Fibroblast of mammary gland (primary cell): ENCODE measurements around the gene TXN2.

Source experiments
- DNase-seq: peaks from one replicate; pipeline ENCODE4 v3.0.0-alpha.2; 2010; ENCODE audit warnings: low read depth
- H3K4me3 ChIP-seq: 2 replicates; pipeline ENCODE4 v1.5.1; 2011; ENCODE audit warnings: low read depth, mild to moderate bottlenecking, low read length, moderate library complexity; ENCODE audit not compliant: control insufficient read depth
- CTCF ChIP-seq: conservative IDR thresholded peaks from 2 replicates; pipeline ENCODE4 v1.5.1; 2011; ENCODE audit warnings: low read depth, low read length, inconsistent platforms; ENCODE audit not compliant: control insufficient read depth, insufficient read depth

Gene TXN2

GRCh38 chr22:36470994-36471331, 10.5 kb downstream of the TXN2 start:
- no peak for TF ChIP-seq CTCF
- no peak overlapping the region for H3K4me3 ChIP-seq
- DNase-seq = peak; percentile 24

GRCh38 chr22:36470162-36470993, 11.1 kb downstream of the TXN2 start:
- TF ChIP-seq CTCF = peak; percentile 99
- H3K4me3 ChIP-seq = no peak overlapping the region
- peak; percentile 87 for DNase-seq

GRCh38 chr22:36469094-36469710, 12.2 kb downstream of the TXN2 start:
- H3K4me3 ChIP-seq = no peak overlapping the region
- no peak for DNase-seq
- TF ChIP-seq CTCF = no peak

GRCh38 chr22:36467946-36468345, 13.5 kb downstream of the TXN2 start:
- no peak for TF ChIP-seq CTCF
- peak; percentile 94 for DNase-seq
- no peak overlapping the region for H3K4me3 ChIP-seq

- DNase-seq = peak; percentile 78
- TF ChIP-seq CTCF = no peak
- H3K4me3 ChIP-seq = no peak overlapping the region
Observed at GRCh38 chr22:36467042-36467810, 14.2 kb downstream of the TXN2 start.

GRCh38 chr22:36466258-36466657, 15.2 kb downstream of the TXN2 start:
- TF ChIP-seq CTCF = no peak
- DNase-seq = no peak
- no peak overlapping the region for H3K4me3 ChIP-seq
